Colonic mucosa (tissue), 4 donors: ENCODE results near the gene FBLN5. TPM values are rescaled to one million over a fixed set of nuclear protein-coding genes. Genes with fewer than 3 reads are reported as not detected.

Experiments
- DNase-seq: peaks from one replicate; pipeline ENCODE4 v3.0.0-alpha.2; 2020
- H3K27ac ChIP-seq: fragments of 200-600 bp; one replicate; pipeline ENCODE4 v1.8.0; 2021
- H3K27me3 ChIP-seq: fragments of 200-600 bp; one replicate; pipeline ENCODE4 v1.8.0; 2021
- H3K36me3 ChIP-seq: fragments of 200-600 bp; one replicate; pipeline ENCODE4 v1.8.0; 2021
- H3K4me1 ChIP-seq: fragments of 200-600 bp; one replicate; pipeline ENCODE4 v1.8.0; 2021; ENCODE audit warnings: mild to moderate bottlenecking
- H3K4me3 ChIP-seq: fragments of 200-600 bp; one replicate; pipeline ENCODE4 v1.8.0; 2021
- H3K9ac ChIP-seq, 2 donors: one replicate each; pipeline ENCODE4 v1.7.0; 2013; ENCODE audit warnings: control low read depth in 2 of 2, low read depth in 2 of 2, low read length in 2 of 2
- H3K9me3 ChIP-seq: fragments of 200-600 bp; one replicate; pipeline ENCODE4 v1.8.0; 2021
- CTCF ChIP-seq: fragments of 200-600 bp; IDR thresholded peaks from one replicate; pipeline ENCODE4 v1.8.0; 2022; ENCODE audit warnings: antibody characterized with exemption, mild to moderate bottlenecking
- intact Hi-C: fragments of 100-400 bp; cut with DNase I; formaldehyde crosslinking; loops from one replicate; pipeline ENCODE4 v1.14.1; 2022
- total RNA-seq, 2 donors: library from RNA; stranded (reverse); fragmentation: NEBNext Ultra II Directional in 1 of 2; extraction: Animal tissue kit (Norgen Biotek cat#: 25700) in 1 of 2; gene quantifications; one replicate each; pipeline ENCODE4 v1.2.1, GENCODE V29; 2021
- donor health status: healthy.
- donor health status: DM: no; HTN: no; CAD: no.
- donor health status: DM: no; HTN: no; CAD: no.

The FBLN5 gene
- total RNA-seq, 2 donors from 2014 or later = 4.2 to 14.5 TPM

- Histone ChIP-seq H3K4me3 (no peak overlapping the region), H3K4me1 (no peaks in the 10 kb centered on the region), H3K9ac (no peak overlapping the region), H3K36me3 (peaks cover 5% of the 10 kb centered on the region), H3K27ac (no peak overlapping the region), H3K9me3 (no peaks in the 10 kb centered on the region), H3K27me3 (no peaks in the 10 kb centered on the region)
- intact Hi-C loops = no loop called here
- TF ChIP-seq CTCF = no peak
- DNase-seq = no peak
Observed at GRCh38 chr14:91983588-91983987, 36.1 kb upstream of the FBLN5 start.

- Histone ChIP-seq H3K9me3 (no peaks in the 10 kb centered on the region), H3K9ac (no peak overlapping the region), H3K4me1 (no peaks in the 10 kb centered on the region), H3K27ac (no peak overlapping the region), H3K4me3 (no peak overlapping the region), H3K36me3 (no peaks in the 10 kb centered on the region), H3K27me3 (no peaks in the 10 kb centered on the region)
- no peak for TF ChIP-seq CTCF
- DNase-seq = no peak
- intact Hi-C loops = no loop called here
Observed at GRCh38 chr14:91980157-91980556, 32.7 kb upstream of the FBLN5 start.

GRCh38 chr14:91977884-91978283 lies 30.4 kb upstream of the FBLN5 start:
- no peak for TF ChIP-seq CTCF
- Histone ChIP-seq H3K4me3 (no peak overlapping the region), H3K4me1 (no peaks in the 10 kb centered on the region), H3K9me3 (no peaks in the 10 kb centered on the region), H3K27me3 (no peaks in the 10 kb centered on the region), H3K27ac (no peak overlapping the region), H3K9ac (no peak overlapping the region), H3K36me3 (no peaks in the 10 kb centered on the region)
- no peak for DNase-seq
- intact Hi-C loops = no loop called here

- Histone ChIP-seq H3K27me3 (no peaks in the 10 kb centered on the region), H3K27ac (no peak overlapping the region), H3K4me3 (no peak overlapping the region), H3K36me3 (no peaks in the 10 kb centered on the region), H3K9me3 (no peaks in the 10 kb centered on the region), H3K4me1 (no peaks in the 10 kb centered on the region), H3K9ac (no peak overlapping the region)
- TF ChIP-seq CTCF = no peak
- DNase-seq = no peak
- intact Hi-C loops = no loop called here
Observed at GRCh38 chr14:91975763-91976162, 28.3 kb upstream of the FBLN5 start.

- H3K4me3 ChIP-seq = no peak overlapping the region
- no peaks in the 10 kb centered on the region for H3K27me3 ChIP-seq
- intact Hi-C loops = no loop called here
- no peaks in the 10 kb centered on the region for H3K4me1 ChIP-seq
- no peak overlapping the region for H3K27ac ChIP-seq
- peaks cover 4% of the 10 kb centered on the region for H3K36me3 ChIP-seq
- no peak overlapping the region for H3K9ac ChIP-seq
- no peak for TF ChIP-seq CTCF
- H3K9me3 ChIP-seq = no peaks in the 10 kb centered on the region
- no peak for DNase-seq
Observed at GRCh38 chr14:91971188-91971778, 23.8 kb upstream of the FBLN5 start.
